ENCODE results near the gene ALG2.

Gene ALG2

GRCh38 chr9:99235926-99236634 lies 14.3 kb upstream of the ALG2 start:
- Histone ChIP-seq H3K9me3 (no peaks in the 10 kb centered on the region), H3K4me3 (no peak overlapping the region), H3K27ac (no peak overlapping the region), H3K27me3 (no peaks in the 10 kb centered on the region), H3K4me1 (no peaks in the 10 kb centered on the region), H3K36me3 (peaks cover 29 to 68% (median 58%) of the 10 kb centered on the region in 3 donors)
- TF ChIP-seq, protein P1, sequence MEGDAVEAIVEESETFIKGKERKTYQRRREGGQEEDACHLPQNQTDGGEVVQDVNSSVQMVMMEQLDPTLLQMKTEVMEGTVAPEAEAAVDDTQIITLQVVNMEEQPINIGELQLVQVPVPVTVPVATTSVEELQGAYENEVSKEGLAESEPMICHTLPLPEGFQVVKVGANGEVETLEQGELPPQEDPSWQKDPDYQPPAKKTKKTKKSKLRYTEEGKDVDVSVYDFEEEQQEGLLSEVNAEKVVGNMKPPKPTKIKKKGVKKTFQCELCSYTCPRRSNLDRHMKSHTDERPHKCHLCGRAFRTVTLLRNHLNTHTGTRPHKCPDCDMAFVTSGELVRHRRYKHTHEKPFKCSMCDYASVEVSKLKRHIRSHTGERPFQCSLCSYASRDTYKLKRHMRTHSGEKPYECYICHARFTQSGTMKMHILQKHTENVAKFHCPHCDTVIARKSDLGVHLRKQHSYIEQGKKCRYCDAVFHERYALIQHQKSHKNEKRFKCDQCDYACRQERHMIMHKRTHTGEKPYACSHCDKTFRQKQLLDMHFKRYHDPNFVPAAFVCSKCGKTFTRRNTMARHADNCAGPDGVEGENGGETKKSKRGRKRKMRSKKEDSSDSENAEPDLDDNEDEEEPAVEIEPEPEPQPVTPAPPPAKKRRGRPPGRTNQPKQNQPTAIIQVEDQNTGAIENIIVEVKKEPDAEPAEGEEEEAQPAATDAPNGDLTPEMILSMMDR (IDR thresholded peaks at IDR 0.05) = no peak
- DNase-seq = no peak
- intact Hi-C loops (cut with DNase I; ENCODE audit: low total_unique reads) = no loop called here

GRCh38 chr9:99235069-99235468 lies 13.3 kb upstream of the ALG2 start:
- Histone ChIP-seq H3K4me3 (no peak overlapping the region), H3K4me1 (no peaks in the 10 kb centered on the region), H3K27ac (no peak overlapping the region), H3K27me3 (no peaks in the 10 kb centered on the region), H3K36me3 (peaks cover 33 to 70% (median 58%) of the 10 kb centered on the region in 3 donors), H3K9me3 (no peaks in the 10 kb centered on the region)
- intact Hi-C loops (cut with DNase I; ENCODE audit: low total_unique reads) = no loop called here
- TF ChIP-seq, protein P1 (IDR thresholded peaks at IDR 0.05) = no peak
- no peak for DNase-seq

DNA sequence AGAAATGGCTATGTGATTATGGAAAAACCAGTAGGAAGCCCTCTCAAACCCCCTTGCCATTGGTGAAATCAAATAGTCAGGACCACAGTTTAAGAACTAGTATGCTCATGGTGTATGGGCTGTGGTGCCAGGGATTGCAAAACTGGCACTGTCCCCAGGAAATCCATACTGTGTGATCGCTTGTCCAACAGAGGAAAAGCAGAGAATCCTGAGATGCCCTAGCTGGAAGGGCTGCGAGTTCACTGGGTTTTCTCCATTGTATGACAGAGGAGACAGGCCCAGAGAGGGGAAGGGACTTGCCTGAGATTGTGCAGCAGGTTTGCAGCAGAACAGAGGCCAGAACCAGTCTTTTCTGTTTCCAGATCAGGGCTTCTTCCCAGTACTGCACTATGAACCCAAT lies 12.9 kb upstream of the ALG2 start:
- Histone ChIP-seq H3K4me1 (no peaks in the 10 kb centered on the region), H3K36me3 (peaks cover 30 to 69% (median 55%) of the 10 kb centered on the region in 3 donors), H3K27me3 (no peaks in the 10 kb centered on the region), H3K4me3 (no peak overlapping the region), H3K27ac (no peak overlapping the region), H3K9me3 (no peaks in the 10 kb centered on the region)
- DNase-seq = no peak
- intact Hi-C loops (cut with DNase I; ENCODE audit: low total_unique reads) = no loop called here
- TF ChIP-seq, protein P1 (IDR thresholded peaks at IDR 0.05) = no peak

- no peak for DNase-seq
- intact Hi-C loops (cut with DNase I; ENCODE audit: low total_unique reads) = no loop called here
- no peaks in the 10 kb centered on the region for H3K27me3 ChIP-seq
Measured at GRCh38 chr9:99231711-99232110, 10.0 kb upstream of the ALG2 start.

GRCh38 chr9:99230206-99230605 lies 8.5 kb upstream of the ALG2 start:
- Histone ChIP-seq H3K36me3 (peaks cover 41 to 76% (median 52%) of the 10 kb centered on the region in 3 donors), H3K4me1 (peaks cover 0 to 16% (median 3%) of the 10 kb centered on the region in 4 donors), H3K4me3 (no peak overlapping the region), H3K9me3 (no peaks in the 10 kb centered on the region), H3K27ac (no peak overlapping the region), H3K27me3 (no peaks in the 10 kb centered on the region)
- TF ChIP-seq, protein P1 (IDR thresholded peaks at IDR 0.05) = no peak
- no peak for DNase-seq
- intact Hi-C loops (cut with DNase I; ENCODE audit: low total_unique reads) = no loop called here

More at GRCh38 chr9:99231711-99232110, 10.0 kb upstream of the ALG2 start:
- TF ChIP-seq, protein P1 (IDR thresholded peaks at IDR 0.05) = peak in 1 of 2 experiments; percentile 13
- Histone ChIP-seq H3K9me3 (no peaks in the 10 kb centered on the region), H3K4me1 (peaks cover 0 to 2% (median 0%) of the 10 kb centered on the region in 4 donors), H3K27ac (no peak overlapping the region), H3K36me3 (peaks cover 41 to 64% (median 52%) of the 10 kb centered on the region in 3 donors), H3K4me3 (no peak overlapping the region)

Measured in tibial artery (tissue), 4 donors.